ENCODE results near the gene CLOCK. TPM values are rescaled to one million over a fixed set of nuclear protein-coding genes. Genes with fewer than 3 reads are reported as not detected.

The CLOCK gene
- total and polyA plus RNA-seq, 9 of the 15 experiments (the other 6 are each of a cell fraction or from before 2014, with no cell fraction given) = 3.7 to 14.4 (median 9.4) TPM

DNA sequence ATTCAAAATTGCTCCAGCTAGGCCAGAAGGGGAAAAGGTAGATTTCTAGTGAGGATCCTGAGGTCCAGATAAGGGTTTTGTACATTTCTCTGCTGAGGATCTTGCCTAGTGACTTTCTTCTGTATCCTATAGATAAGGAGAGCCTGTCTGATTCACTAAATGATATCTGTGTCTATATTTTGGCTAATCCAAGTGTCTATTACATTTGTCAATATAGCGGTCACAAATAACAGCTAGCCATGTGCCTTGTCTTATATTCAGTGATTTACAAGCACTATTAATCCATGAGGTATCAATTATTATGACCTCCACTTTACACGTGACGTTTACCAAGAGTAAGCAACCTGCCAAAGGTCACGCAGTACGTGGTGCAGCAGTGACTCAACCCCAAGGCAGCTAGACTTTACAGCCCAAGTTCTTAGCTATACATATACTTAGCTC, 109.3 kb downstream of the CLOCK start (continued):
- TF ChIP-seq, protein P1, sequence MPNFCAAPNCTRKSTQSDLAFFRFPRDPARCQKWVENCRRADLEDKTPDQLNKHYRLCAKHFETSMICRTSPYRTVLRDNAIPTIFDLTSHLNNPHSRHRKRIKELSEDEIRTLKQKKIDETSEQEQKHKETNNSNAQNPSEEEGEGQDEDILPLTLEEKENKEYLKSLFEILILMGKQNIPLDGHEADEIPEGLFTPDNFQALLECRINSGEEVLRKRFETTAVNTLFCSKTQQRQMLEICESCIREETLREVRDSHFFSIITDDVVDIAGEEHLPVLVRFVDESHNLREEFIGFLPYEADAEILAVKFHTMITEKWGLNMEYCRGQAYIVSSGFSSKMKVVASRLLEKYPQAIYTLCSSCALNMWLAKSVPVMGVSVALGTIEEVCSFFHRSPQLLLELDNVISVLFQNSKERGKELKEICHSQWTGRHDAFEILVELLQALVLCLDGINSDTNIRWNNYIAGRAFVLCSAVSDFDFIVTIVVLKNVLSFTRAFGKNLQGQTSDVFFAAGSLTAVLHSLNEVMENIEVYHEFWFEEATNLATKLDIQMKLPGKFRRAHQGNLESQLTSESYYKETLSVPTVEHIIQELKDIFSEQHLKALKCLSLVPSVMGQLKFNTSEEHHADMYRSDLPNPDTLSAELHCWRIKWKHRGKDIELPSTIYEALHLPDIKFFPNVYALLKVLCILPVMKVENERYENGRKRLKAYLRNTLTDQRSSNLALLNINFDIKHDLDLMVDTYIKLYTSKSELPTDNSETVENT (CRISPR knock-in tag; IDR thresholded peaks at IDR 0.05) = no peak
- TF ChIP-seq ZNF175 (CRISPR knock-in tag; IDR thresholded peaks at IDR 0.05; ENCODE audit: low read depth) (no peak), FOXA3 (CRISPR knock-in tag; conservative IDR thresholded peaks at IDR 0.05 in 1 of 2, IDR thresholded peaks at IDR 0.05 in 1 of 2) (peak in 1 of 2 experiments; percentile 62; a peak in 1 of 4 replicates), PRPF4 (IDR thresholded peaks at IDR 0.05; ENCODE audit: insufficient read depth, low read depth, low read length, poor library complexity, severe bottlenecking) (no peak), GATA2 (CRISPR knock-in tag; IDR thresholded peaks at IDR 0.05) (no peak), ZBTB7A (IDR thresholded peaks at IDR 0.05; ENCODE audit: borderline replicate concordance, control insufficient read depth, low read depth, low read length) (no peak)
- TF ChIP-seq, protein P2, sequence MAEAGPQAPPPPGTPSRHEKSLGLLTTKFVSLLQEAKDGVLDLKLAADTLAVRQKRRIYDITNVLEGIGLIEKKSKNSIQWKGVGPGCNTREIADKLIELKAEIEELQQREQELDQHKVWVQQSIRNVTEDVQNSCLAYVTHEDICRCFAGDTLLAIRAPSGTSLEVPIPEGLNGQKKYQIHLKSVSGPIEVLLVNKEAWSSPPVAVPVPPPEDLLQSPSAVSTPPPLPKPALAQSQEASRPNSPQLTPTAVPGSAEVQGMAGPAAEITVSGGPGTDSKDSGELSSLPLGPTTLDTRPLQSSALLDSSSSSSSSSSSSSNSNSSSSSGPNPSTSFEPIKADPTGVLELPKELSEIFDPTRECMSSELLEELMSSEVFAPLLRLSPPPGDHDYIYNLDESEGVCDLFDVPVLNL (CRISPR knock-in tag; IDR thresholded peaks at IDR 0.05; ENCODE audit: low read depth) = no peak
- TF ChIP-seq, protein P3, sequence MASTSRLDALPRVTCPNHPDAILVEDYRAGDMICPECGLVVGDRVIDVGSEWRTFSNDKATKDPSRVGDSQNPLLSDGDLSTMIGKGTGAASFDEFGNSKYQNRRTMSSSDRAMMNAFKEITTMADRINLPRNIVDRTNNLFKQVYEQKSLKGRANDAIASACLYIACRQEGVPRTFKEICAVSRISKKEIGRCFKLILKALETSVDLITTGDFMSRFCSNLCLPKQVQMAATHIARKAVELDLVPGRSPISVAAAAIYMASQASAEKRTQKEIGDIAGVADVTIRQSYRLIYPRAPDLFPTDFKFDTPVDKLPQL (IDR thresholded peaks at IDR 0.05; ENCODE audit: extremely low read depth, insufficient read length) = no peak
- TF ChIP-seq, protein P4, sequence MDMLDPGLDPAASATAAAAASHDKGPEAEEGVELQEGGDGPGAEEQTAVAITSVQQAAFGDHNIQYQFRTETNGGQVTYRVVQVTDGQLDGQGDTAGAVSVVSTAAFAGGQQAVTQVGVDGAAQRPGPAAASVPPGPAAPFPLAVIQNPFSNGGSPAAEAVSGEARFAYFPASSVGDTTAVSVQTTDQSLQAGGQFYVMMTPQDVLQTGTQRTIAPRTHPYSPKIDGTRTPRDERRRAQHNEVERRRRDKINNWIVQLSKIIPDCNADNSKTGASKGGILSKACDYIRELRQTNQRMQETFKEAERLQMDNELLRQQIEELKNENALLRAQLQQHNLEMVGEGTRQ (CRISPR knock-in tag; IDR thresholded peaks at IDR 0.05) = no peak
- TF ChIP-seq, protein P5, sequence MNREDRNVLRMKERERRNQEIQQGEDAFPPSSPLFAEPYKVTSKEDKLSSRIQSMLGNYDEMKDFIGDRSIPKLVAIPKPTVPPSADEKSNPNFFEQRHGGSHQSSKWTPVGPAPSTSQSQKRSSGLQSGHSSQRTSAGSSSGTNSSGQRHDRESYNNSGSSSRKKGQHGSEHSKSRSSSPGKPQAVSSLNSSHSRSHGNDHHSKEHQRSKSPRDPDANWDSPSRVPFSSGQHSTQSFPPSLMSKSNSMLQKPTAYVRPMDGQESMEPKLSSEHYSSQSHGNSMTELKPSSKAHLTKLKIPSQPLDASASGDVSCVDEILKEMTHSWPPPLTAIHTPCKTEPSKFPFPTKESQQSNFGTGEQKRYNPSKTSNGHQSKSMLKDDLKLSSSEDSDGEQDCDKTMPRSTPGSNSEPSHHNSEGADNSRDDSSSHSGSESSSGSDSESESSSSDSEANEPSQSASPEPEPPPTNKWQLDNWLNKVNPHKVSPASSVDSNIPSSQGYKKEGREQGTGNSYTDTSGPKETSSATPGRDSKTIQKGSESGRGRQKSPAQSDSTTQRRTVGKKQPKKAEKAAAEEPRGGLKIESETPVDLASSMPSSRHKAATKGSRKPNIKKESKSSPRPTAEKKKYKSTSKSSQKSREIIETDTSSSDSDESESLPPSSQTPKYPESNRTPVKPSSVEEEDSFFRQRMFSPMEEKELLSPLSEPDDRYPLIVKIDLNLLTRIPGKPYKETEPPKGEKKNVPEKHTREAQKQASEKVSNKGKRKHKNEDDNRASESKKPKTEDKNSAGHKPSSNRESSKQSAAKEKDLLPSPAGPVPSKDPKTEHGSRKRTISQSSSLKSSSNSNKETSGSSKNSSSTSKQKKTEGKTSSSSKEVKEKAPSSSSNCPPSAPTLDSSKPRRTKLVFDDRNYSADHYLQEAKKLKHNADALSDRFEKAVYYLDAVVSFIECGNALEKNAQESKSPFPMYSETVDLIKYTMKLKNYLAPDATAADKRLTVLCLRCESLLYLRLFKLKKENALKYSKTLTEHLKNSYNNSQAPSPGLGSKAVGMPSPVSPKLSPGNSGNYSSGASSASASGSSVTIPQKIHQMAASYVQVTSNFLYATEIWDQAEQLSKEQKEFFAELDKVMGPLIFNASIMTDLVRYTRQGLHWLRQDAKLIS (CRISPR knock-in tag; IDR thresholded peaks at IDR 0.05) = no peak
- TF ChIP-seq, protein P6, sequence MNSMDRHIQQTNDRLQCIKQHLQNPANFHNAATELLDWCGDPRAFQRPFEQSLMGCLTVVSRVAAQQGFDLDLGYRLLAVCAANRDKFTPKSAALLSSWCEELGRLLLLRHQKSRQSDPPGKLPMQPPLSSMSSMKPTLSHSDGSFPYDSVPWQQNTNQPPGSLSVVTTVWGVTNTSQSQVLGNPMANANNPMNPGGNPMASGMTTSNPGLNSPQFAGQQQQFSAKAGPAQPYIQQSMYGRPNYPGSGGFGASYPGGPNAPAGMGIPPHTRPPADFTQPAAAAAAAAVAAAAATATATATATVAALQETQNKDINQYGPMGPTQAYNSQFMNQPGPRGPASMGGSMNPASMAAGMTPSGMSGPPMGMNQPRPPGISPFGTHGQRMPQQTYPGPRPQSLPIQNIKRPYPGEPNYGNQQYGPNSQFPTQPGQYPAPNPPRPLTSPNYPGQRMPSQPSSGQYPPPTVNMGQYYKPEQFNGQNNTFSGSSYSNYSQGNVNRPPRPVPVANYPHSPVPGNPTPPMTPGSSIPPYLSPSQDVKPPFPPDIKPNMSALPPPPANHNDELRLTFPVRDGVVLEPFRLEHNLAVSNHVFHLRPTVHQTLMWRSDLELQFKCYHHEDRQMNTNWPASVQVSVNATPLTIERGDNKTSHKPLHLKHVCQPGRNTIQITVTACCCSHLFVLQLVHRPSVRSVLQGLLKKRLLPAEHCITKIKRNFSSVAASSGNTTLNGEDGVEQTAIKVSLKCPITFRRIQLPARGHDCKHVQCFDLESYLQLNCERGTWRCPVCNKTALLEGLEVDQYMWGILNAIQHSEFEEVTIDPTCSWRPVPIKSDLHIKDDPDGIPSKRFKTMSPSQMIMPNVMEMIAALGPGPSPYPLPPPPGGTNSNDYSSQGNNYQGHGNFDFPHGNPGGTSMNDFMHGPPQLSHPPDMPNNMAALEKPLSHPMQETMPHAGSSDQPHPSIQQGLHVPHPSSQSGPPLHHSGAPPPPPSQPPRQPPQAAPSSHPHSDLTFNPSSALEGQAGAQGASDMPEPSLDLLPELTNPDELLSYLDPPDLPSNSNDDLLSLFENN (IDR thresholded peaks at IDR 0.05; ENCODE audit: low read depth in 2 of 2, low read length in 2 of 2) = peak in 1 of 2 experiments; percentile 28; a peak in 1 of 4 replicates

All from K562 (cell line).